Skeletal muscle tissue (tissue), 4 donors: ENCODE measurements around the gene PLEKHD1. TPM values are rescaled to one million over a fixed set of nuclear protein-coding genes. Genes with fewer than 3 reads are reported as not detected.

Experiments used
- H3K27ac ChIP-seq: one replicate; pipeline ENCODE4 v1.7.0; 2013; ENCODE audit warnings: mild to moderate bottlenecking, low read depth, low read length, inconsistent platforms
- H3K27me3 ChIP-seq, 3 donors: one replicate each; pipeline ENCODE4 v1.7.0; 2013; ENCODE audit warnings: low read length in 3 of 3; ENCODE audit not compliant: control insufficient read depth in 3 of 3, insufficient read depth in 3 of 3
- H3K36me3 ChIP-seq, 3 donors: one replicate each; pipeline ENCODE4 v1.7.0; 2013; ENCODE audit warnings: low read length in 3 of 3; ENCODE audit not compliant: control insufficient read depth in 3 of 3, insufficient read depth in 3 of 3
- H3K4me1 ChIP-seq, 3 donors: one replicate each; pipeline ENCODE4 v1.7.0; 2013; ENCODE audit warnings: low read length in 3 of 3, mild to moderate bottlenecking in 3 of 3; ENCODE audit not compliant: control insufficient read depth in 3 of 3, insufficient read depth in 3 of 3
- H3K4me3 ChIP-seq, 3 donors: one replicate each; pipeline ENCODE4 v1.7.0; 2013; ENCODE audit warnings: low read length in 3 of 3
- H3K9ac ChIP-seq, 3 donors: one replicate each; pipeline ENCODE4 v1.7.0; 2013; ENCODE audit warnings: low read length in 3 of 3, mild to moderate bottlenecking in 3 of 3, moderate library complexity in 2 of 3, low read depth in 1 of 3
- H3K9me3 ChIP-seq, 3 donors: one replicate each; pipeline ENCODE4 v1.7.0; 2013; ENCODE audit warnings: low read length in 3 of 3; ENCODE audit not compliant: control insufficient read depth in 3 of 3
- total RNA-seq: library from RNA; depleted of rRNA; stranded (reverse); fragments of >200 nt; gene quantifications from one replicate; pipeline ENCODE4 v1.2.3, GENCODE V29; 2014
- donor health status: Osteomylitis.

PLEKHD1 gene
- total RNA-seq, 1 donor from 2014 or later = under 0.01 TPM

DNA sequence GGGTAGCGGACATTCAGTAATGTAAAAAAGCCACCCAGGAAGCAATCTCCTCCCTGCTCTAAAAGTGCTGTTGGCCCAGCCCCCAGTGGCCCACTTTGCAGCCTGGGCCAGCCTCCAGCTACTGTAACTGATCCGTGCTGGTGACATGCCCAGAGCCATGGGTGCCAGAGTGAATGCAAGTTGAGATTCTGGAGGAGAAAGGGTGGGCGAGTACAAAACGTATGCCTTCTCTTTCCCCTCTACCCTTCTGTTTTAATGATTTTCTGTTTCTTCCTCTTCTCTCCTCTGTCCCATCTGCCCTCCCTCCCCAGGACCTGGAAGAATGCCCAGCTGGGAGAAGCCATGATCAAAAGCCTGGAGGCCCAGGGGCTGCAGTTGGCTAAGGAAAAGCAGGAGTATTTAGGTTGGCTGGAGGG lies 16.9 kb downstream of the PLEKHD1 start:
- H3K27me3 ChIP-seq = no peaks in the 10 kb centered on the region
- peak overlapping the region; percentile 4 to 31 (median 21) for H3K4me3 ChIP-seq
- no peak overlapping the region for H3K27ac ChIP-seq

DNA sequence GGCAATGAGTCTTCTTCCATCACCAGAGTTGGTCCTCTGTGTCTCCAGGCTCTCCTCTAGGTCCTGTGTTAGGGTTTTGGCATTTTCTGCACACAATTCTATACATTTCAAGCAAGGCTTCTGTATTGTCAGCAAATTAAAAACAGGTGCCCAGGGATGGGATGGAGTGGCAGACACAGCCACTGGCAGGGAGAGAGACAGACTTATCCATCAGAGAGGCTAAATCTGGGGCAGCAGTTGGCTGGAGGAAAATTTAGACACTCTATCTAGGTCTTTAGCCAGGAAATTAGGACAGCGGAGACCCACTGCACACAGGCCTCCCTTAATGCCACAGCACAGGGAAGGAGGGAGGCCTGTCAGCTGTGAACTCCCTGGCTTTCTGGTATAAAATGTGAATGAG lies 20.2 kb downstream of the PLEKHD1 start:
- no peaks in the 10 kb centered on the region for H3K27me3 ChIP-seq
- no peaks in the 10 kb centered on the region for H3K36me3 ChIP-seq
- H3K4me3 ChIP-seq = no peak overlapping the region
- H3K4me1 ChIP-seq = peaks cover 14 to 33% (median 24%) of the 10 kb centered on the region in 3 donors
- no peaks in the 10 kb centered on the region for H3K9me3 ChIP-seq
- no peak overlapping the region for H3K27ac ChIP-seq
- no peak overlapping the region for H3K9ac ChIP-seq

More for the DNA sequence above, 16.9 kb downstream of the PLEKHD1 start:
- Histone ChIP-seq H3K4me1 (peaks cover 14 to 44% (median 24%) of the 10 kb centered on the region in 3 donors), H3K9me3 (no peaks in the 10 kb centered on the region), H3K36me3 (no peaks in the 10 kb centered on the region), H3K9ac (peak overlapping the region in 2 of 3 donors; percentile 12 to 40)

- Histone ChIP-seq H3K27ac (no peak overlapping the region), H3K9ac (no peak overlapping the region), H3K27me3 (no peaks in the 10 kb centered on the region), H3K4me3 (no peak overlapping the region), H3K36me3 (no peaks in the 10 kb centered on the region), H3K4me1 (peaks cover 13 to 25% (median 17%) of the 10 kb centered on the region in 3 donors), H3K9me3 (no peaks in the 10 kb centered on the region)
Measured at GRCh38 chr14:69505338-69506240, 21.1 kb downstream of the PLEKHD1 start.

- no peaks in the 10 kb centered on the region for H3K27me3 ChIP-seq
- peaks cover 7 to 19% (median 11%) of the 10 kb centered on the region in 3 donors for H3K4me1 ChIP-seq
- H3K9me3 ChIP-seq = no peaks in the 10 kb centered on the region
- H3K9ac ChIP-seq = no peak overlapping the region
- no peak overlapping the region for H3K27ac ChIP-seq
- H3K36me3 ChIP-seq = no peaks in the 10 kb centered on the region
- no peak overlapping the region for H3K4me3 ChIP-seq
Measured at GRCh38 chr14:69506241-69506595, 21.7 kb downstream of the PLEKHD1 start.

DNA sequence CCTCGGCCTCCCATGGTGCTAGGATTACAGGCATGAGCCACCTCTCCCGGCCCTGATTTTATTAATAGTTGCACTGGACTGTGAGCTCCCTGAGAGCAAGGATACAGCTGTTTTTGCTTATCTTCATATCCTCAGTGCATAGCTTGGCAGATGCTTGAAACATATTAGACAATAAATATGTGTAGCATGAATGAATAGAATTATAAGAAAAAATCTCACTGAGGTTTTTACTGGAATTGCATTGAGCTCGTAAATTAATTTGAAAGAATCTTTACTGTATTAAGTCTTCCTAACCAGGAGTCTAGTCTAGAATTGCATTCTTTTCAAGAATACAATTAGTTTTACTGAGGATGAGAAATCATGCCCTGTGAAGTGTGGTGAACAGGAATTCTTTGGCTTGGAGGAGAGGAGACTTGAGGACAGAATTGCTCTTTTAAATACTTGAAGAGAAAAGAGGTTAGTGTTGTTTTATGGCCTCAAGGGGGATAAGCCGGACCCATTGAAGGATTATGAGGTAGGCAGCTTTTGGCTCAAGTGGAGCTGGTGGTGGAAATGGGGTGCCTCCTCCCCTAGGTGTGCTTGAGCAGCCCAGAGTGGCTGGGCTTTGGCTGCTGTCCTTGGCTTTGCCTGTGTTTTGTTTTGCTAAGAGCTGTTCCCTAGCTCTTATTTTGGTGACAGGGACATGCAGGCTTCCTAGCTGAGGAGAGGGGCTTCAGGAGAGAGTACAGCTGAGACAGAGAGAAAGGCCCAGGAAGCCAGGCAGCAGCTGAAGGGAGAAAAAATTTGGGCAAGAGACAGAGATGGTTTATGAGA lies 34.0 kb downstream of the PLEKHD1 start:
- Histone ChIP-seq H3K4me1 (no peaks in the 10 kb centered on the region), H3K27ac (no peak overlapping the region), H3K4me3 (no peak overlapping the region), H3K9me3 (no peaks in the 10 kb centered on the region), H3K27me3 (peaks cover 0 to 4% (median 3%) of the 10 kb centered on the region in 3 donors), H3K36me3 (no peaks in the 10 kb centered on the region), H3K9ac (no peak overlapping the region)

DNA sequence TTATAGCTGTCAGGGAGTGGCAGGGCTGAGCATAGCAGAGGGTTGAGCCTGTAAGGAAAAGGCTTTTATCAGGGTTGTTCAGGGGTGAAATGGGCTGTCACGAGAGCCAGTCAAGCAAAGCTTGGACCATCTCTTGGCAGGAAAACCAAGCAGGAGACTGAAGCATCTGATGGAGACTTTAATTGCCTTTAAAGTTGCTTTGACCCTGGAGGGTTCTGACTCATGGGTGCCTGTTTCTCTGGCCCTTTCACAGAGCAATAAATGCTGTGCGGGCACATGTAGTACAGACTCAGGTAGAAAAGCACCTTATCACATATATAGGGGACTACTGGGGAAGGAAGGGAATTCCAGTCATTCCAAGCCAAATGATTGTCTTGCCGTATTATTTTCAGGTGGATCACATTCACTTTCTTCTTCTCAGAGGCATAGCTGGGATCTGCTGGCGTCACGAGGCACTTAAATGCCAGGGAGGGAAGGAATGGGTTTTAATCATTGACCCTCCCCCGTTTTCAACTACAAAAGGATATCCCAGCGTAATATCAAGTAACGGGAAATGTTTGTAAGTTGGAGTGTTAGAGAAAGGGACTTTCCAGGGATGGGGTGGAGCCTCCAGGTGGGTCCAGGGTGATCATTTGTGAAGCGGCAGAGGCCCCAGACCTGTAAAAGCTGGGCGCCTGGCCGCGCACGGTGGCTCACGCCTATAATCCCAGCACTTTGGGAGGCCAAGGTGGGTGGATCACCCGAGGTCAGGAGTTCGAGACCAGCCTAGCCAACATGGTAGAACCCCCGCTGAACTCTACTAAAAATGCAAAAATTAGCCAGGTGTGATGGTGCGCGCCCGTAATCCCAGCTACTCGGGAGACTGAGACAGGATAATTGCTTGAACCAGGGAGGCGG lies 34.9 kb downstream of the PLEKHD1 start:
- Histone ChIP-seq H3K4me3 (no peak overlapping the region), H3K27me3 (peaks cover 0 to 4% (median 3%) of the 10 kb centered on the region in 3 donors), H3K4me1 (no peaks in the 10 kb centered on the region), H3K27ac (no peak overlapping the region), H3K36me3 (no peaks in the 10 kb centered on the region), H3K9ac (no peak overlapping the region), H3K9me3 (no peaks in the 10 kb centered on the region)

- Histone ChIP-seq H3K9me3 (no peaks in the 10 kb centered on the region), H3K27me3 (peaks cover 0 to 7% (median 5%) of the 10 kb centered on the region in 3 donors), H3K27ac (no peak overlapping the region)
Measured at GRCh38 chr14:69522026-69522425, 37.5 kb downstream of the PLEKHD1 start.

DNA sequence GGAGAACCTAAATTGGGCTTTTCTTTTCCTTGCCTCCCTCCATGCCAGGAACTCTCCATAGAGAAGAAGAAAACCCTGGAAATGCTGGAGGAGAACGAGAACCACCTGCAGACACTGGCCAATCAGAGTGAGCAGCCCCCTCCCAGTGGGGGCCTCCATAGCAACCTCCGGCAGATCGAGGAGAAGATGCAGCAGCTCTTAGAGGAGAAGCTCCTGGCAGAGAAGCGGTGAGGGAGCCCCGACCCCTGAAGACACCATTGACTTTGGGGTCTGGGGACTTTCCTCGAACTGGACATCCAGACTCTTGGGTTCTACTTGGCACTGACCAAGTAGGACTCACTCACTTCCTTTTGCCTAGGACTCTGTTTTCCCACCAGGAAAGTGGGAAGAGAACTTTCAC lies 41.4 kb downstream of the PLEKHD1 start:
- H3K4me3 ChIP-seq = no peak overlapping the region
- no peaks in the 10 kb centered on the region for H3K36me3 ChIP-seq
- peaks cover 0 to 9% (median 7%) of the 10 kb centered on the region in 3 donors for H3K27me3 ChIP-seq
- H3K9ac ChIP-seq = no peak overlapping the region
- H3K9me3 ChIP-seq = no peaks in the 10 kb centered on the region
- no peak overlapping the region for H3K27ac ChIP-seq
- no peaks in the 10 kb centered on the region for H3K4me1 ChIP-seq

More at GRCh38 chr14:69522026-69522425, 37.5 kb downstream of the PLEKHD1 start:
- Histone ChIP-seq H3K4me3 (no peak overlapping the region), H3K9ac (no peak overlapping the region), H3K36me3 (no peaks in the 10 kb centered on the region), H3K4me1 (no peaks in the 10 kb centered on the region)

GRCh38 chr14:69527635-69528034 lies 43.1 kb downstream of the PLEKHD1 start:
- Histone ChIP-seq H3K4me1 (no peaks in the 10 kb centered on the region), H3K4me3 (no peak overlapping the region), H3K27me3 (peaks cover 0 to 6% (median 5%) of the 10 kb centered on the region in 3 donors), H3K9me3 (no peaks in the 10 kb centered on the region), H3K9ac (no peak overlapping the region), H3K27ac (no peak overlapping the region), H3K36me3 (no peaks in the 10 kb centered on the region)
